HepG2 (cell line): ENCODE results near the gene ACTL6A. TPM values are rescaled to one million over a fixed set of nuclear protein-coding genes. Genes with fewer than 3 reads are reported as not detected.

Source experiments
- ARID3A ChIP-seq: IDR thresholded peaks from 2 replicates; pipeline ENCODE4 v1.6.1; 2012; ENCODE audit warnings: low read depth, low read length, improper control_type of control experiment
- BCLAF1 ChIP-seq: fragments of 450-650 bp; IDR thresholded peaks from 2 replicates; pipeline ENCODE4 v1.6.1; 2017; ENCODE audit warnings: mild to moderate bottlenecking
- JDP2 ChIP-seq: sonication (generic); formaldehyde crosslinking; IDR thresholded peaks from 2 replicates; pipeline ENCODE4 v1.8.1; 2022; ENCODE audit warnings: missing genetic modification reagents, borderline replicate concordance
- MXD1 ChIP-seq: sonication (generic); formaldehyde crosslinking; IDR thresholded peaks from 2 replicates; pipeline ENCODE4 v1.4.0; 2020; ENCODE audit warnings: mild to moderate bottlenecking, missing genetic modification reagents
- NPAS2 ChIP-seq: sonication (generic); formaldehyde crosslinking; IDR thresholded peaks from 2 replicates; pipeline ENCODE4 v1.8.0; 2022; ENCODE audit warnings: mild to moderate bottlenecking, missing genetic modification reagents, borderline replicate concordance
- SALL2 ChIP-seq: sonication (generic); formaldehyde crosslinking; IDR thresholded peaks from 2 replicates; pipeline ENCODE4 v1.8.1; 2023; ENCODE audit warnings: mild to moderate bottlenecking, missing genetic modification reagents, inconsistent platforms
- TOE1 ChIP-seq: sonication (generic); formaldehyde crosslinking; IDR thresholded peaks from 2 replicates; pipeline ENCODE4 v1.4.0; 2020; ENCODE audit warnings: mild to moderate bottlenecking, missing genetic modification reagents
- TRAFD1 ChIP-seq: sonication (generic); formaldehyde crosslinking; IDR thresholded peaks from 2 replicates; pipeline ENCODE4 v1.5.1; 2020; ENCODE audit warnings: missing genetic modification reagents, mild to moderate bottlenecking, borderline replicate concordance
- USF2 ChIP-seq, 2 experiments: sonication (generic) in 1 of 2; formaldehyde crosslinking in 1 of 2; IDR thresholded peaks; 2 replicates each; pipeline versions ENCODE4 v1.5.1 to v1.6.1; 2011 to 2020; ENCODE audit warnings: borderline replicate concordance in 1 of 2, low read depth in 1 of 2, low read length in 1 of 2, mild to moderate bottlenecking in 1 of 2, missing genetic modification reagents in 1 of 2, moderate library complexity in 1 of 2
- ZBTB1 ChIP-seq: sonication (generic); formaldehyde crosslinking; IDR thresholded peaks from 2 replicates; pipeline ENCODE4 v1.4.0; 2020; ENCODE audit warnings: missing genetic modification reagents, borderline replicate concordance
- ZBTB4 ChIP-seq: sonication (generic); formaldehyde crosslinking; IDR thresholded peaks from 2 replicates; pipeline ENCODE4 v1.4.0; 2020; ENCODE audit warnings: missing genetic modification reagents, mild to moderate bottlenecking, borderline replicate concordance
- ZMYM3 ChIP-seq: sonication (generic); formaldehyde crosslinking; IDR thresholded peaks from 2 replicates; pipeline ENCODE4 v1.5.1; 2020; ENCODE audit warnings: mild to moderate bottlenecking, missing genetic modification reagents
- ZNF446 ChIP-seq: sonication (generic); formaldehyde crosslinking; IDR thresholded peaks from 2 replicates; pipeline ENCODE4 v1.5.0; 2020; ENCODE audit warnings: mild to moderate bottlenecking, missing genetic modification reagents
- ZNF724P ChIP-seq: sonication (generic); formaldehyde crosslinking; IDR thresholded peaks from 2 replicates; pipeline ENCODE4 v1.8.0; 2022; ENCODE audit warnings: missing genetic modification reagents, borderline replicate concordance
- polyA plus RNA-seq, 8 experiments: library from polyadenylated mRNA; depleted of rRNA in 3 of 8; stranded (reverse) in 7 of 8; unstranded in 1 of 8; fragments of >200 nt; fragmentation: Illumina TruSeq in 4 of 8; extraction: Trizol in 4 of 8; gene quantifications; 2 replicates each; pipeline versions ENCODE4 v1.2.1 to v1.2.3, GENCODE V29; 2011 to 2016; ENCODE audit warnings: low read depth in 4 of 8, missing spikeins in 1 of 8, mixed read lengths in 1 of 8; ENCODE audit not compliant: insufficient read depth in 1 of 8
- total RNA-seq, 5 experiments: library from RNA; depleted of rRNA; stranded (reverse); fragments of >200 nt; fragmentation: Illumina TruSeq; extraction: Trizol; gene quantifications; 2 replicates each; pipeline ENCODE4 v1.2.3, GENCODE V29; 2016; ENCODE audit warnings: low read depth in 1 of 5

ACTL6A gene
- total and polyA plus RNA-seq, 2 of the 13 experiments (the other 11 are each of a cell fraction or from before 2014, with no cell fraction given), result 58.1 to 84.1 TPM

- TF ChIP-seq USF2 (IDR thresholded peaks at IDR 0.05; ENCODE audit: low read depth, low read length) (no peak), USF2 (CRISPR knock-in tag; IDR thresholded peaks at IDR 0.05; ENCODE audit: borderline replicate concordance) (no peak), SALL2 (CRISPR knock-in tag) (peak; percentile 67; the same call in 1 of the 2 replicates), JDP2 (no peak), BCLAF1 (no peak), ZNF724P (CRISPR knock-in tag) (no peak), NPAS2 (no peak), TOE1 (CRISPR knock-in tag) (0 out of 2 replicates have a peak, but pooled peaks have one; percentile 30), ZBTB4 (CRISPR knock-in tag) (no peak), ZNF446 (CRISPR knock-in tag) (no peak; the same call in 1 of the 2 replicates), ZBTB1 (CRISPR knock-in tag) (no peak), TRAFD1 (CRISPR knock-in tag) (no peak), ZMYM3 (peak; percentile 40; the same call in 1 of the 2 replicates), MXD1 (CRISPR knock-in tag) (0 out of 2 replicates have a peak, but pooled peaks have one; percentile 8), ARID3A (no peak)
Measured at GRCh38 chr3:179604321-179605078, 41.8 kb downstream of the ACTL6A start, which contains the start of the genes MRPL47 and NDUFB5 (continued).
